ENCODE data around the gene FPR2. TPM values are rescaled to one million over a fixed set of nuclear protein-coding genes. Genes with fewer than 3 reads are reported as not detected.
A peak's percentile ranks its signal among the peaks of the same experiment; 100 is the strongest.
"Not testable (repeated sequence)": the region's sequence is repeated elsewhere in the genome, so short reads cannot be mapped to it uniquely, and the experiment has no call there.

The FPR2 gene
- total RNA-seq, 1 donor from 2014 or later, result not detected

DNA sequence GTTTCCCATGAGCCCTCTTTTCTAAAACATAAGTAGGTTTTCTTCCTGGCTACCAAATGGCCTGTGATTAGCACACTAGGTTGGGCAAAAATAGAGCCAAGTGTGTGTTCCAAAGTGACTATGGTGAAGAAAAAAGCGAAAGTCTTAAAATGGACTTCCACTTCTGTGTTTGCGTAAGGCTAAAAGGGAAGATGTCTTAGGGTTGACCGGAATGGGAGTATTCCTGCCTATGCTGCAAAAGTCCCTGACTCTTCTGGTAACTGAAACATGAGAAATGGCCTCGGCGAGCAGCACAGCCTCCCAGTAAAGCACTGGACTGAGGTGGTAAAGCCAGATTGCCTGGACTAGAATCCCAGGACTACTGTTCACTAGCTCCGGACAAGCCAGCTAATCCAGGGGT, 6.9 kb upstream of the FPR2 start:
- Mint-ChIP-seq H3K4me1 (no peaks in the 10 kb centered on the region), H3K27me3 (no peaks in the 10 kb centered on the region), H3K27ac (no peak overlapping the region), H3K4me3 (no peak overlapping the region), H3K36me3 (ENCODE audit: low read depth) (no peaks in the 10 kb centered on the region), H3K9me3 (peaks cover 3% of the 10 kb centered on the region)
- intact Hi-C loops (cut with micrococcal nuclease), result no loop called here
- no peak for DNase-seq

DNA sequence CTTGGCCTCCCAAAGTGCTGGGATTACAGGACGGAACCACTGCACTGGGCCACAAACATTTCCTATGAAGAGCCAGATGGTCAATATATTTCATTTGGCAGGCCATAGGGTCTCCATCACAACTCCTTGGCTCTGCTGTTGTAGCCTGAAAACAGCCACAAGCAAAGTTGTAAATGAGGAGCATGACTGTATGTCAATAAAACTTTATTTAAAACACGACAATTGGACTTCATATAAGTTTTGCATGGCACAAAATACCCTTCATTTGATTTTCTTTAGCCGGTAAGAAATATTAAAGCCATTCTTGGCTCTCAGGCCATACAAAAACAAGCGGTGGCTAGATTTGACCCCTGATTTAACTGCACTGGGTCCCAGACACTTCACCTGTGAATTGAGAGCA, 6.2 kb upstream of the FPR2 start:
- Mint-ChIP-seq H3K9me3 (peaks cover 4% of the 10 kb centered on the region), H3K4me1 (no peaks in the 10 kb centered on the region), H3K36me3 (ENCODE audit: low read depth) (no peaks in the 10 kb centered on the region), H3K27me3 (no peaks in the 10 kb centered on the region), H3K4me3 (no peak overlapping the region), H3K27ac (no peak overlapping the region)
- DNase-seq, result no peak
- intact Hi-C loops (cut with micrococcal nuclease), result no loop called here

DNA sequence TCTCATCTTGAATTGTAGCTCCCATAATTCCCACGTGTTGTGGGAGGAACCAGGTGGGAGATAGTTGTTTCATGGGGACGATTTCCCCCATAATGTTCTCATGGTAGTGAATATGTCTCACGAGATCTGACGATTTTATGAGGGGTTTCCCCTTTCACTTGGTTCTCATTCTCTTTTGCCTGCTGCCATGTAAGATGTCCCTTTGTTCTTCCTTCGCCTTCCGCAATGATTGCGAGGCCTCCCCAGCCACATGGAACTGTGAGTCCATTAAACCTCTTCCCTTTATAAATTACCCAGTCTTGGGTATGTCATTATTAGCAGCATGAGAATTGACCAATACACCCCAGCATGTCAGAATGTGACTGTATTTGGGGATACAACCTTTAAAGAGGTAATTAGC, 5.4 kb upstream of the FPR2 start:
- Mint-ChIP-seq H3K36me3 (ENCODE audit: low read depth) (no peaks in the 10 kb centered on the region), H3K27ac (no peak overlapping the region), H3K4me3 (no peak overlapping the region), H3K9me3 (peaks cover 7% of the 10 kb centered on the region), H3K4me1 (no peaks in the 10 kb centered on the region), H3K27me3 (no peaks in the 10 kb centered on the region)
- intact Hi-C loops (cut with micrococcal nuclease), result no loop called here
- DNase-seq, result no peak

DNA sequence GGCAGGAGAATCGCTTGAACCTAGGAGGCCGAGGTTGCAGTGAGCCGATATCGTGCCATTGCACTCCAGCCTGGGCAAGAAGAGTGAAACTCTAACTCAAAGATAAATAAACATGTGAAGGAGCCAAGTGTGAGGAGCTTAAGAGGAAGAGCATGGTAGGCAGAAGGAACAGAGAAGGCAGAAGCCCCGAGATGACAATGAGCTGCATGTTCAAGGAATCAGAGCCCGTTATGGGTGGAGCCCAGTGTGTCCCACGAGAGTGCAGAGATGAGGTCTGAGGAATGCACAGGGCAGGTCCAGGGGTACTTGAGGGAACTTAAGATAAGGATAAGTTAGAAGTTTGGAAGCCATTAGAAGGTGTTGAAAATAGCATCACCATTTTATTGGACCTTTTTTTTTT, 716 bp downstream of the FPR2 start:
- Mint-ChIP-seq H3K4me3 (no peak overlapping the region), H3K27me3 (no peaks in the 10 kb centered on the region), H3K9me3 (peaks cover 17% of the 10 kb centered on the region), H3K4me1 (no peaks in the 10 kb centered on the region), H3K27ac (no peak overlapping the region), H3K36me3 (ENCODE audit: low read depth) (no peaks in the 10 kb centered on the region)
- intact Hi-C loops (cut with micrococcal nuclease), result no loop called here
- no peak for DNase-seq

DNA sequence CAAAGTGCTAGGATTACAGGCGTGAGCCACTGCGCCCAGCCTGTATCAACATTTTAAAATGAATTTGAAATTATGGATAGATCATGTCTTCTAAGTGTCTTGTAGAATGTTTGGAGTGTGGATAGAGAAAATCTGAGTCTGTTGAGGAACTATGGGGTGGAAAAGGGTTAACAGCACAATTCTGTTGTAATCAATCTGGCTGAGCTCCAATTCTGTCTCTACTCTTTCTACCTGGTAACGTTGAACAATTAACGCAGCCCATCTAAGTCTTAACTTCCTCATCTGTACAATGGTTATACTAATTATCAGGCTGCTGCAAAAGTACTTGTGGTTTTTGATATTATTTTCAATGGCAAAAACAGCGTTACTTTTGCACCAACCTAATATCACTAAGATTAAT, 4.1 kb downstream of the FPR2 start:
- H3K27ac Mint-ChIP-seq, result no peak overlapping the region

DNA sequence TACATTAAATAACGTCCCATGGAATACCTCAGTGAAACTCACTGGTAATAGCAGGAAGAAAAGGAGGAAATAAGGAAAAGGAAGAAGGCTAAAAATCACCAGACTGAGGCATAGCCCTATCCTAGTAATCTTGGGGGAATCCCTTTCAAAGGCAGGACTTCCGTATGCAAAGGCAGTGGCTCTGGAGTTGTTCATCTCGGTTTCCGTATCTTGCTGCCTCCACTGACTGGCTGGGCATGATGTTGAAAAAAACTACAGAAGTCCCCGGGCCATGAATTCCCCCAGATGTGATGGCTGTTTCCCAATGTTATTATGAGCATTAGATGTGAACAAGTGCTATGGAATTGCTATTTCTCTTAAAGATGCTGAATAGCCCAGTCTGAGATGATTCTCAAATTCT, 5.5 kb downstream of the FPR2 start:
- no peak overlapping the region for H3K27ac Mint-ChIP-seq
- intact Hi-C loops (cut with micrococcal nuclease), result no loop called here
- no peaks in the 10 kb centered on the region for H3K4me1 Mint-ChIP-seq
- H3K27me3 Mint-ChIP-seq, result no peaks in the 10 kb centered on the region
- DNase-seq, result no peak
- H3K4me3 Mint-ChIP-seq, result no peak overlapping the region
- peaks cover 18% of the 10 kb centered on the region for H3K9me3 Mint-ChIP-seq
- H3K36me3 Mint-ChIP-seq (ENCODE audit: low read depth), result no peaks in the 10 kb centered on the region

More for the DNA sequence above, 4.1 kb downstream of the FPR2 start:
- peaks cover 18% of the 10 kb centered on the region for H3K9me3 Mint-ChIP-seq
- no peak for DNase-seq
- H3K4me3 Mint-ChIP-seq, result no peak overlapping the region
- no peaks in the 10 kb centered on the region for H3K27me3 Mint-ChIP-seq
- intact Hi-C loops (cut with micrococcal nuclease), result no loop called here
- H3K4me1 Mint-ChIP-seq, result no peaks in the 10 kb centered on the region
- H3K36me3 Mint-ChIP-seq (ENCODE audit: low read depth), result no peaks in the 10 kb centered on the region

DNA sequence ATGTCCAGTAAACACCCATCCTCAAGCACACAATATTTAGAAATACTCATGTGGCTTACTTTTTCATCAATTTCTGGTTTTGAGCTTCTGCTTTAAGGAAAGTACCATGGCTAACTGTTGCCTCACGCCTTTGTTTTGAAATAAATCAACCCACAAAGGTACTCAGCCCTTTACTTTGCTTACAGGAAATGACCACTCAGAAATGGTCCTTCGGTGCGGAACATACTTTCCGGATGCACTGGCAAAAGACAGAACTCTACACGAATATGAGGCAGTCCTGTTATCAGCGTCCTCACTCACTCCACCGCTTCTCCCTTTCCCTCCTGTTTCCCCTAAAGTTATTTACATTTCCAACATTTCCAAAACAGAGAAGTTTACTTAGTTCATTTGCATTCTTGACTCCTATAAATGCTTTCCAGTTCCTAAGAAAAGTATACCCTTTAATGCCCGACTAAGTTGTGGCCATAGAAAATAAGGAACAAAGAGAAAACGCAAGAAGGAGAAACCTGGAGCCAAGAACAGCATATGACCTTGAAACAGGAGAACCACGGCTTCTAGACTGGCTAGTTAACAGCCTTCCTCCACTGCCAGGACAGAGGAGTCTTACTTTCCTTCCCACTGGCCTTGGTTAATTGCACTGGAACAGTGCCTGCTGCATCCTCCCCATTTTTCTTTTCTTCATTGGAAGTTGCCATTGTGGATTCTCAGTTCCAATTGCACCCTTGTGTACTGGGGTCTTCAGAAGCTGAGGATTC, 10.6 kb downstream of the FPR2 start:
- no peaks in the 10 kb centered on the region for H3K36me3 Mint-ChIP-seq (ENCODE audit: low read depth)
- H3K27ac Mint-ChIP-seq, result no peak overlapping the region
- no peak for DNase-seq
- H3K4me3 Mint-ChIP-seq, result no peak overlapping the region
- H3K27me3 Mint-ChIP-seq, result peaks cover 2% of the 10 kb centered on the region
- intact Hi-C loops (cut with micrococcal nuclease), result loop anchor here (10.0 kb wide), 1 partner anchor 117 kb away; no protein-coding TSS in a partner anchor
- no peaks in the 10 kb centered on the region for H3K4me1 Mint-ChIP-seq
- H3K9me3 Mint-ChIP-seq, result peaks cover 5% of the 10 kb centered on the region

DNA sequence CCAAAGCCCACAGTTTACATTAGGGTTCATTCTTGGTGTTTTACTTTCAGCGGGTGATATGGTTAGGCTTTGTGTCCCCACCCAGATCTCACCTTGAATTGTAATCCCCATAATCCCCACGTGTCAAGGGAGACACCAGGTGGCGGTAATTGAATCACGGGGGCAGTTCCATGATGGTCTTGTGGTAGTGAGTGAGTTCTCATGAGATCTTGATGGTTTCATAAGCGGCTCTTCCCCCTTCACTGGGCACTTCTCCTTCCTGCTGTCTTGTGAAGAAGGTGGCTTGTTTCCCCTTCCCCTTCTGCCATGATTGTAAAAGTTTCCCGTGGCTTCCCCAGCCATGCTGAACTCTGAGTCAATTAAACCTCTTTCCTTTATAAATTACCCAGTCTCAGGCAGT, 12.0 kb downstream of the FPR2 start:
- no peaks in the 10 kb centered on the region for H3K4me1 Mint-ChIP-seq
- peaks cover 5% of the 10 kb centered on the region for H3K9me3 Mint-ChIP-seq
- H3K4me3 Mint-ChIP-seq, result no peak overlapping the region
- no peaks in the 10 kb centered on the region for H3K36me3 Mint-ChIP-seq (ENCODE audit: low read depth)
- peaks cover 6% of the 10 kb centered on the region for H3K27me3 Mint-ChIP-seq
- no peak overlapping the region for H3K27ac Mint-ChIP-seq
- DNase-seq, result no peak
- intact Hi-C loops (cut with micrococcal nuclease), result loop anchor here (10.0 kb wide), 1 partner anchor 118 kb away; no protein-coding TSS in a partner anchor

DNA sequence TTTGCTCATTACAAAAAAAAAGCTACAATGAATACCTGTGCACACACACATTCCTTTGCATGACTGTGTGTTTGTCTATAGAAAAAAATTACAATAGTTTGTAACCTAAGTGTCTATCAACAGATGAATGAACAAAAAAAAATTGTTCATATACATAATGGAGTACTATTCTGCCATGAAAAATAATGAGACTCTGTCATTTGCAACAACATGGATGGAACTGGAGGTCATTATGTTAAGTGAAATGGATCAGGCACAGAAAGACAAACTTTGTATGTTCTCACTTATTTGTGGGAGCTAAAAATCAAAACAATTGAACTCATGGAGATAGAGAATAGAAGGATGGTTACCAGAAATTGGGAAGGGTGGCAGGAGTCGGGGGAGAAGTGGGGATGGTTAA, 15.6 kb downstream of the FPR2 start:
- H3K27me3 Mint-ChIP-seq; H3K36me3 Mint-ChIP-seq (ENCODE audit: low read depth); H3K27ac Mint-ChIP-seq; DNase-seq; H3K9me3 Mint-ChIP-seq; H3K4me3 Mint-ChIP-seq; H3K4me1 Mint-ChIP-seq: not testable (repeated sequence)
- intact Hi-C loops (cut with micrococcal nuclease), result loop anchor here (10.0 kb wide), 1 partner anchor 122 kb away; no protein-coding TSS in a partner anchor

DNA sequence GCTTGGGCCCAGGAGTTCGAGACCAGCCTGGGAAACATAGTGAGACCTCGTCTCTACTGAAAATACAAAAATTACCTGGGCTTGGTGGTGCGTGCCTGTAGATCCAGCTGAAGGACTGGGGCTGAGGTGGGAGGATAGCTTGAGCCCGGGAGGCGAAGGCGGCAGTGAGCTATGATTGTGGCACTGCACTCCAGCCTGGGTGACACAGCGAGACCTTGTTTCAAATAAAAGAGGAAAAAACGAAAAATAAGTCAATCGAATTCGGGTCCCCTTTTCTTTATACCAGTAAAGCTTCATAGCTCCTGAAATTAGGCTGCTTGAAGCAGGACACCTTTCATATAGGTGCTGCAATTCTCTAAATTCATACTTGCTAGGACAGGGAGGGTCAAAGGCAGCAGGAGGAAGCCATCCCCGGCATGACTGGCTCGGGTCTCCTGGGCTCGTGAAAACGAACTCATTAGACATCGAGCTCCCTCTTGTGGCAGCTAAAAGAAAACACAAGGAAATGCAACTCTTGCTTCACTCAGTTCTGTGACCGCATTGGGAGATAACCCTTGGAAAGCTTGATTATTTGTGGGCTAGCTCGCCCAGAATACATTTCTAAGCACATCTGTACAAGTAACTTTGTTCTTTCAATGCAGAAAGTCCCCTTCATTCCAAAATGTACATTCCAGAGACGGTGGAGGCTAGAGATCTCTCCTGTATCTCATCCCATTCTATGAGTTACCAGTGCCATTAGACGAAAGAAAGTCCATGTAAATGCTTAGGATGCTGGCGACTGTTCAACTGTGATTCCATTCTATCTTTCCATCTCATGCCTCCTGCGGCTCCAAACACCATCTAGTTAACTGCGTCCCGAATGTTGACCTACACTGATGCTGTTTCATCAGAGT, 16.8 kb downstream of the FPR2 start:
- Mint-ChIP-seq H3K4me3 (no peak overlapping the region), H3K27me3 (peaks cover 9% of the 10 kb centered on the region), H3K36me3 (ENCODE audit: low read depth) (no peaks in the 10 kb centered on the region), H3K9me3 (no peaks in the 10 kb centered on the region), H3K4me1 (no peaks in the 10 kb centered on the region), H3K27ac (no peak overlapping the region)
- intact Hi-C loops (cut with micrococcal nuclease), result loop anchor here (10.0 kb wide), 1 partner anchor 123 kb away; no protein-coding TSS in a partner anchor
- peak; percentile 77 for DNase-seq

DNA sequence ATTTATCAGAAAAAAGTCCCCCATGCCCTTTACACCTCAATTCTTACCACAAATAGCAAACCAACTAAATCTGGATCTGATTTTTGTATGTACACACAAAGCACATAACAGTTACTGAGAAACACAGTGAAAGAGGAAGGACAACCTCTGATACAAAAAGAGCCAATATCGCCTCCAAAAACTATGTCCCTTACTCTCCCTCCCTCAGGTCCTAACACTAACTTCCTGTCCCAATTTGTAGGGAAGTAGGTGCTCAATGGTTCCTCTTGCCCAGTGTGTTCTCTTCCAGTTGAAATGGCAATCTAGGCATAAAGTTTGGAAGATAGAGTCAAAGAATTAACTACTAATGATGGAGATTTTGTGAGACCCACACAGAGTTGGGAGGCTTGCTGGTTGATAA, 18.2 kb downstream of the FPR2 start:
- no peaks in the 10 kb centered on the region for H3K4me1 Mint-ChIP-seq
- H3K27ac Mint-ChIP-seq, result no peak overlapping the region
- H3K36me3 Mint-ChIP-seq (ENCODE audit: low read depth), result no peaks in the 10 kb centered on the region
- no peak for DNase-seq
- no peaks in the 10 kb centered on the region for H3K9me3 Mint-ChIP-seq
- H3K4me3 Mint-ChIP-seq, result no peak overlapping the region
- peaks cover 9% of the 10 kb centered on the region for H3K27me3 Mint-ChIP-seq
- intact Hi-C loops (cut with micrococcal nuclease), result loop anchor here (10.0 kb wide), 1 partner anchor 124 kb away; no protein-coding TSS in a partner anchor

DNA sequence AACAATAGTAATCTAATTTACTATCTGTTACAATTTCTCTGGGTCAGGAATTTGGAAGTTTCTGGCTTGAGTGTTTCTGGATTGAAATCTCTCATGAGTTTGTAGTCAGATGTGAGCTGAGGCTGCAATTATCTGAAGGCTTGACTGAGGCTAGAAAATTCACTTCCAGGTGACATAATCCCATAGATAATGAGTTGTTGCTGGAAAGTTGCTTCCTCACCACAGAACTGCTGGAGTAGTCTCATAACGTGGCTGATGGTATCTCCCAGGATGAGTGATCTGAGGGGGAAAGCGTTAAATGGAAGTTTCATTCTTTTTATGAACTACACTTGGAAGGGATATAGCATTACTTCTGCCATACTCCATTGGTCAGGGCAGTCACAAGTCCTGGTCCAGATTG, 18.7 kb downstream of the FPR2 start:
- H3K4me1 Mint-ChIP-seq, result no peaks in the 10 kb centered on the region
- no peak overlapping the region for H3K27ac Mint-ChIP-seq
- intact Hi-C loops (cut with micrococcal nuclease), result loop anchor here (10.0 kb wide), 1 partner anchor 125 kb away; no protein-coding TSS in a partner anchor
- peaks cover 9% of the 10 kb centered on the region for H3K27me3 Mint-ChIP-seq
- no peaks in the 10 kb centered on the region for H3K36me3 Mint-ChIP-seq (ENCODE audit: low read depth)
- H3K4me3 Mint-ChIP-seq, result no peak overlapping the region
- no peaks in the 10 kb centered on the region for H3K9me3 Mint-ChIP-seq
- DNase-seq, result no peak

DNA sequence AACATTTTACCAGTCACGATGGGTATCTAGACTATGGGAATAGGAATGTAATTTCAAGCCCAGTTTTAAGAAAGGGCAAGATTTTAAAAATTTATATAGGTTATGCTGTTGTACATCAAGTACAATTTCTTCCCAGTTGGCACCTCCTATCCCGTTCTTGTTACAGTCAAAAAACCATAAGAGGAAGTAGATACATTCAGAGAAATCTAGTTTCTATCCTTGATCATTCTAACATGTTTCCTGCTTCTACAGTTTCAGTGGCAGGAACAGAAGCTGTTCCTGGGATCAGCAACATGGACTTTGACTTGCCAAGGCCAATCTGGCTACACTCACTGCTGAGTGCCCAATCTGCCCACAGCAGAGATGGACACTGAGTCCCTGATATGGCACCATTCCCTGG, 19.3 kb downstream of the FPR2 start:
- Mint-ChIP-seq H3K9me3 (no peaks in the 10 kb centered on the region), H3K36me3 (ENCODE audit: low read depth) (no peaks in the 10 kb centered on the region), H3K4me3 (no peak overlapping the region), H3K27ac (no peak overlapping the region), H3K4me1 (no peaks in the 10 kb centered on the region), H3K27me3 (peaks cover 9% of the 10 kb centered on the region)
- no peak for DNase-seq
- intact Hi-C loops (cut with micrococcal nuclease), result no loop called here

DNA sequence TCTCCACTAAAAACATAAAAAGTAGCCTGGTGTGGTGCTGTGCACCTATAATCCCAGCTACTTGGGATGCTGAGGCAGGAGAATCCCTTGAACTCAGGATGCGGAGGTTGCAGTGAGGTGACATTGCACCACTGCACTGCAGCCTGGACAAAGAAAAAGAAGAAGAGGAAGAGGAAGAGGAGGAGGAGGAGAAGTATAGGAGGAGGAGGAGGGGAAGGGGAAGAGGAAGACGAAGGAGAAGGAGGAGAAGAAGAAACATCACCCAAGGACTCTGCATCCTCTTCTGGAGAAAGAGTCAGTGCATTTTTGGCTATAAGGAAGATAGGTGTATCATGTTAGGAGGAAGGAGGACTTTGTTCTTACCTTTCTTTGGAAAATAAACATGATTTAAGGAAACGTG, 21.0 kb downstream of the FPR2 start:
- Mint-ChIP-seq H3K36me3 (ENCODE audit: low read depth) (no peaks in the 10 kb centered on the region), H3K9me3 (no peaks in the 10 kb centered on the region)

More for the DNA sequence above, 21.0 kb downstream of the FPR2 start:
- intact Hi-C loops (cut with micrococcal nuclease), result no loop called here
- DNase-seq, result no peak
- no peak overlapping the region for H3K27ac Mint-ChIP-seq
- H3K4me3 Mint-ChIP-seq, result no peak overlapping the region
- H3K4me1 Mint-ChIP-seq, result no peaks in the 10 kb centered on the region
- peaks cover 6% of the 10 kb centered on the region for H3K27me3 Mint-ChIP-seq
